GM18498 (cell line): ENCODE results near the gene DNLZ.
"Not testable (repeated sequence)": the region's sequence is repeated elsewhere in the genome, so short reads cannot be mapped to it uniquely, and the experiment has no call there.

Experiments
- ATAC-seq: cut with Tn5 transposase; IDR thresholded peaks from one replicate; pipeline ENCODE4 v1.9.1; 2021; ENCODE audit warnings: mild to moderate bottlenecking, moderate library complexity; ENCODE audit not compliant: unreplicated experiment

The DNLZ gene

GRCh38 chr9:136361754-136362449 is 1.6 kb downstream of the DNLZ start:
- no peak for ATAC-seq

GRCh38 chr9:136361047-136361753 is 2.3 kb downstream of the DNLZ start:
- ATAC-seq: no peak

- ATAC-seq: no peak
Measured at GRCh38 chr9:136359774-136360718, 3.5 kb downstream of the DNLZ start.

DNA sequence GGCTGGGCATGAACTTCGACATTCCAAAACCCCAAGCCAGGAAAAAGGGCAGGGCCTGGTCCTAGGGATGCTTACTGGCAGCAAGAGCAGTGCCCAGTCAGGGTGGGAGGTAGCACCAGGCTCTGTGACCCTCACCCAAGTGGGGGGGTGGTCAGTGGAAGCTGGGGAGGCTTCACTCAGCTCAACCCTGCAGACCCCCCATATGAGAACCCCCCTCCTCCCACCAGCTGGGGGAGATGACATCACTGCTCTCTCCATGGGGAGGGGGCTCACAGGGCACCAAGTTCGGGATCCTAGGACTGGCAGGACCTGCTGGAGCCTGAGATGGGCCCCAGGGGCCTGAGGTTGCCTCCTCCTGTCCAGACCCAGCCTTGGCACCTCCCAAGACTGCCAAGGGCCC is 4.7 kb downstream of the DNLZ start:
- no peak for ATAC-seq

- no peak for ATAC-seq
Measured at GRCh38 chr9:136358016-136358415, 5.5 kb downstream of the DNLZ start.

DNA sequence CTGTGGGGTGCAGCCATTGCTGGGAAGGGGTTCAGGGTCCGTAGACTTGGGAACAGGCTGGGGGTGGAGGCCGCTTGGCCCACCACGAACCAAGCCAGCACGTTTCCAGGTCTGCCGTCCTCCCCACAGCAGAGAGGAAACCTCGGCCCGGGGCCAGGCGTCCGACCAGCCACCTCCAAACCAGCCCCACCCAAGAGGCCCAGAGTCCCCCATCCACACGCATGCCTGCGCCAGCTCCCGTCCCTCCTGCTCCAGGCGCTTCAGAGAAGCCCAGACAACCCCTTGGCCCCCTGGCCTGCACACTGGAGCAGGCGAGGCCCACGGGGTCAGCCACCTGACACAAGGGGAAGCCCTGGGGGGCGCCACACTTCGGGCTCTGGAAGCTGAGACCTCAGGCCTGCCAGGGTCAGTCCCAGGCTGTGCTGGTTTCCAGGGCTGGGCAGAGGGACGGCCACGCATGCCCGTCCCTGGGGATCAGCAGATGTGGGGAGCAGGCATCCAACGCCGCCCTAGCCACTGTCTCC is 6.3 kb downstream of the DNLZ start:
- no peak for ATAC-seq

DNA sequence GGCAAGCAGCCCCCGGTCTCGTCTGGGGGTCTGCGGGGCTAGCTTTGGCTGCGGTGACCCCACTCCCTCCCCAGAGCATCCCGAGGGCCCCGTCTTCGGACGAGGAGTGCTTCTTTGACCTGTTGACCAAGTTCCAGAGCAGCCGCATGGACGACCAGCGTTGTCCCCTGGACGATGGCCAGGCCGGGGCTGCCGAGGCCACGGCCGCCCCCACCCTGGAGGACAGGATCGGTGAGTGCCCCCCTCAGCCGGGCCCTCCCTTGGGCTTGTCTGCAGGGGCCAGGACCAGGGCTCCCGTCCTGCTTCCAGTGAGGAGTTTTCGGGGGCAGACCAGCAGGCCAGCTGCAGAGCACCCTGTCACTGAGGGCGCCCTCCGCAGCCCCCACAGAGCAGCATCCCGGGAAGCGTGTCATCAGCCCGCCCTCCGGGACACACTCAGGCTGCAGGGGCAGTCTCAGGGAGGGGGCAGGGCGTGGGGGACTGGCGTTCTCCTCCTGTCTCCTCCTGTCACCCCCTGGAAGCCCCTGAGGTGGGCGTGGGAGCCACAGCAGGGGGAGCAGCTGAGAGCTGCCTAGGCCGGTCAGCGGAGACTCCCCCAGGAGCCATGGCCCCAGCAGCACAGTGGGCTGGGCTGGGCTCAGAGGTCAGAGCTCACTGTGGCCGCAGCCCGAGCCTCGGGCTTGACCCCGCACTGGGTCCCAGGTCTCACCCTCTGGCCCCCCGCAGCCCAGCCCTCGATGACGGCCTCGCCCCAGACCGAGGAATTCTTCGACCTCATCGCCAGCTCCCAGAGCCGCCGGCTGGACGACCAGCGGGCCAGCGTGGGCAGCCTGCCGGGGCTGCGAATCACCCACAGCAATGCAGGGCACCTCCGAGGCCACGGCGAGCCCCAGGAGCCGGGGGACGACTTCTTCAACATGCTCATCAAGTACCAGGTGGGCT is 7.7 kb downstream of the DNLZ start:
- no peak for ATAC-seq

- no peak for ATAC-seq
Measured at GRCh38 chr9:136354592-136355085, 8.9 kb downstream of the DNLZ start.

- no peak for ATAC-seq
Measured at GRCh38 chr9:136353757-136354488, 9.6 kb downstream of the DNLZ start.

DNA sequence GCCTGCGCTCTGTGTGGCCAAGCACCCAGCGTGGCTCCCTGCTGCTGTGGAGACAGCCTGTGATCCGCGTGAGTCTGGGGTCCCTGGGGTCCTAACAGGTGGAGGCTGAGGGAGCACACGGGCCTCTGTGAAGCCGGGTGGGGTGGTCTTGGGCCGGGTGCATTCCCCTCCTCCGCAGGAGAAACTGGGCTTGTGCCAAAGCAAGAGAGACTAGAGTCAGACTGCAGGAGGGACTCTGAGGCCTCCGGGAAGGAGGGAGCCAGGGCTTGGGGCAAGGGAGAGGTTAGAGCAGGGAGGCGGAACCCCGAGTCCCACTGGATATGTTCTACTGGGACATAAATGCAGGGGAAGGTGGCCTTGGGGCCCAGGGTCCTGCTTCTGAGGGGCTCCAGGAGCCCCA is 10.5 kb downstream of the DNLZ start:
- no peak for ATAC-seq

DNA sequence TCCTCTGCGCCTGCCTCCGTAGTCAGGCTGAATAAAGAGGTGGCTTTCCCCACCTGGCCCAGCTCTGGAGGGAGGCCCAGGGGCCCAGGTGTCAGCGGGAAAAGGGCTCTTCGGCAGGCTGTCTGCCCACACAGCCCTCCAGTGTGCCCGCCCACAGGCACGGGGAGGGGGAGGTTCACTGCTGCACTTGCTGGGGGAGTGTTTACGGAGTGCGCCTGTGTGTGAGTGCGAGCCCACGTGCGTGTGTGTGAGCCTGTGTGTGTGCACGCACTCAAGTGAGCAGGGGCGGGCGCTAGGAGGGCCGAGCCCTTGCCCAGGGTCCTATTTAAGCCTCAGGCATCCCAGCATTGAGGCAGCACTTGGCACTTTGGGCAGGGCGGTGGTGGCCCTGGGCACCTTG is 10.9 kb downstream of the DNLZ start:
- ATAC-seq: no peak

GRCh38 chr9:136351868-136352267 is 11.7 kb downstream of the DNLZ start:
- not testable (repeated sequence) for ATAC-seq

DNA sequence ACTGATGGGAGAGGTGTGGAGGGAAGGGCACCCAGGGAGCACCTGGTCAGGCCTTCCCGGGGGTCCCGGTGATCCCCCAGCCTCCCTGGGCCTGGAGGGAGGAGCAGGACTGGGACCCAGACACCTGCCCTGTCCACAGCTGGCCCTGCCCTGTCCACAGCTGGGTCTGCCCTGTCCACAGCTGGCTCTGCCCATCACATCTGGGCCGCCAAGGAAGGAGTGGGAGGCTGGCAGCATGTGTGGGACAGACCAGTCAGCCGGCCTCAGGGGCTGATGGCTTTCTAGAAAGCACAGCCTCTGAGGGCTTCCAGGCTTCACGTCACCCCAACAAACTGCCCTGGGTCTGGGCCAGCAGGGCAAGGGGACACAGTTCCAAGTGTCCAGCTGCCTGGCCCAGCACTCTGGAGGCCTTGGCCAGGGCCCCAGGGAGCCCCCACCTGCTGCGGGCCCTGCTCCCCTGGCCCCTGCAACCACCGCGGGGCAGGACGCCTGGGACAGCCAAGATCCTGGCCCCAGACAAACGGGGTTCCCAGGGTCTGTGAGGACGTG is 12.2 kb downstream of the DNLZ start:
- ATAC-seq: no peak

GRCh38 chr9:136349546-136349945 is 14.0 kb downstream of the DNLZ start:
- no peak for ATAC-seq

- no peak for ATAC-seq
Measured at GRCh38 chr9:136348691-136349090, 14.9 kb downstream of the DNLZ start.

DNA sequence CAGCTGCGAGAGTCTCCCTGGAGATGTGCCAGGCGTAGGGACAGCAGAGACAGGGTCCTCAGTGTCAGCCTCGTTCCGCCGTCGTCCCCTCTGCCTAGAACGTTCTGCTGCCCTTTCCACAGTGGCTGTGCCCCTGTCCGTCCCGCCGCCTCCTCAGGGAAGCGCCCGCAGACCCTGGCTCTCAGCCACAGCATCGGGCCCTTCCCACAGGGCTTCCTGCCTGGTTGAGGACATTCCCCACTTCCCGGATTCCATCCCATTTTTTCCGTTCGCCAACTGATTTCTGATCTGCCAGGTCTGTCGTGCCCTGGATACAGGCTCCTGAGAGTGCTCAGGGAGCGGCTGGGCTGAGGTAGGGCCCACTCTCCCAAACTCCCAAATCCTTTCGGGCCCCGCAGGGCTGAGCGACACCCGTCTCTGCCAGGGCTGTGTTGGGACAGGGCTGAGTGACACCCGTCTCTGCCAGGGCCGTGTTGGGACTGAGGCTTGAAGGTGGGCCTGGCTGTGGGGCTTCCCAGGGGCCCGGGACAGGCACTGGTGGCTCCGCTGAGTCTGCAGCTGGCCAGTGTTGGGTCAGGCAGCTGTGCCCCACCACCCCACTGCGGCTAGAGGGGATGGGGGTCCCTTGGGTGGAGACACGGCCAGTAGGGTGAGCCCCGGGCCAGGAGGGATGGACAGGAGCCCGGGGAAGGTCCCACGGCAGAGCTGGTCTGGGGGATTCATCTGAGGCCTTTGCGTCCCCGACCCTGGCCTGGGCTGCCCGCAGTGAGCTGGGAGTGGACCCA is 15.9 kb downstream of the DNLZ start:
- ATAC-seq: no peak

DNA sequence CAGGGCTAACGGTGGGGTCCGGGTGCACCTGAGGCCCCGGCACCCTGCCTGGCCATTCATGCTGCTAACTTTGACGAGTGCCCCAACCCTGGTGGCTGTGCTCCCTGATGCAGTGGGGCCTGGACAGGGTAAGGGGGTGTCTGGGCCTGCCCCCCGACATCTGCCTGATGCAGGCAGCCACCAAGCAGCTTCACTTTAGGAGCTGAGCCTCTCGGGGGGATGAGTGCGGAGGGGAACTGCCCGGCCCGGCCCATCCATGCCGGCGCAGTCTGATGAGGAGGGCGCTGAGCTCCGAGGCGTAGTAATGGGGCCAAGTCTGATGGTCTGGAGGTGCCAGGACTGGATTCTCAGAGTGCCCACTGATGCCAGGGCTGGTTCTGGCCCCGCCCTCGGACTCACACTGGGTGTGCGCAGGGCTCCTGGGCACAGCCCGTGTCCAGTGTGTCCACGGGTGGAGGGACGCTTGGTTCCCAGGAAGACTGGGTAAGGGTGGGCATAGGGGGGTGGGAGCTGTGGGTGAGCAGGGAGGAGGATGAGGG is 16.5 kb downstream of the DNLZ start:
- no peak for ATAC-seq

DNA sequence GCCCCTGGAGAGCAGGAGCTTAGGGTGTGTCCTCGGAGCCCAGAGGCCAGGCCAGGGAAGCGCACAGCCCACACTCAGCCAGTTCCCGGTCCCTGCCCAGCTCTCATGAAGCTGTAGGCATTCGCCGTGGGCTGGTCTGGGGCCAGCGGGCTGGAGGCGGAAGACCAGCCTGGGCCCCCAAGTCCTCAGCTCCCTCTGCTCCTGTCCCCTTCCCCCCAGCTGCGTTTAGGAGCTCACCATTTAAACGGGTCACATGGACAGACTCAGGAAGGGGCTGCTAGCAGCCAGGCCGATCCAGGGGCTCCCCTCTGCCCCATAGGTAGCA is 17.4 kb downstream of the DNLZ start:
- ATAC-seq: no peak
